Trophoblast cell (in vitro differentiated cells and primary cell): ENCODE results near the gene SOX6.
A peak's percentile ranks its signal among the peaks of the same experiment; 100 is the strongest.

Source experiments
- DNase-seq, 2 donors: peaks; one replicate each; pipeline ENCODE4 v3.0.0-alpha.2; 2016
- H2AFZ ChIP-seq: 2 replicates; pipeline ENCODE4 v1.6.1; 2013; ENCODE audit warnings: low read length, moderate library complexity, mild to moderate bottlenecking; ENCODE audit not compliant: insufficient read depth, poor library complexity
- H2AK5ac ChIP-seq: 2 replicates; pipeline ENCODE4 v1.6.1; 2013; ENCODE audit warnings: mild to moderate bottlenecking, low read length
- H2BK120ac ChIP-seq: 2 replicates; pipeline ENCODE4 v1.6.1; 2013; ENCODE audit warnings: low read length, mild to moderate bottlenecking, moderate library complexity; ENCODE audit not compliant: insufficient read depth, poor library complexity
- H2BK12ac ChIP-seq: 2 replicates; pipeline ENCODE4 v1.6.1; 2013; ENCODE audit warnings: mild to moderate bottlenecking, low read length, moderate library complexity
- H2BK5ac ChIP-seq: 2 replicates; pipeline ENCODE4 v1.6.1; 2013; ENCODE audit warnings: low read length, low read depth, moderate library complexity, mild to moderate bottlenecking; ENCODE audit not compliant: poor library complexity
- H3K14ac ChIP-seq: 2 replicates; pipeline ENCODE4 v1.6.1; 2013; ENCODE audit warnings: mild to moderate bottlenecking, low read length
- H3K18ac ChIP-seq: 2 replicates; pipeline ENCODE4 v1.6.1; 2013; ENCODE audit warnings: mild to moderate bottlenecking, low read length
- H3K23ac ChIP-seq: 2 replicates; pipeline ENCODE4 v1.6.1; 2013; ENCODE audit warnings: low read length
- H3K27ac ChIP-seq: 2 replicates; pipeline ENCODE4 v1.5.1; 2013; ENCODE audit warnings: low read depth, mild to moderate bottlenecking, inconsistent platforms, low read length, moderate library complexity
- H3K27me3 ChIP-seq: 2 replicates; pipeline ENCODE4 v1.6.1; 2013; ENCODE audit warnings: inconsistent platforms, mild to moderate bottlenecking, low read length, moderate library complexity; ENCODE audit not compliant: insufficient read depth
- H3K36me3 ChIP-seq, 2 experiments: 1 replicate in 1 of 2; 2 replicates in 1 of 2; pipeline ENCODE4 v1.6.1; 2013; ENCODE audit warnings: low read length in 2 of 2, mild to moderate bottlenecking in 2 of 2, moderate library complexity in 1 of 2; ENCODE audit not compliant: insufficient read depth in 2 of 2, control insufficient read depth in 1 of 2
- H3K4ac ChIP-seq: 2 replicates; pipeline ENCODE4 v1.6.1; 2013; ENCODE audit warnings: low read depth, mild to moderate bottlenecking, low read length, moderate library complexity
- H3K4me1 ChIP-seq, 2 experiments: 1 replicate in 1 of 2; 2 replicates in 1 of 2; pipeline ENCODE4 v1.6.1; 2013; ENCODE audit warnings: low read length in 2 of 2, mild to moderate bottlenecking in 2 of 2, moderate library complexity in 1 of 2; ENCODE audit not compliant: insufficient read depth in 2 of 2, control insufficient read depth in 1 of 2
- H3K4me2 ChIP-seq: 2 replicates; pipeline ENCODE4 v1.6.1; 2013; ENCODE audit warnings: inconsistent platforms, mild to moderate bottlenecking, low read length, moderate library complexity
- H3K4me3 ChIP-seq: 2 replicates; pipeline ENCODE4 v1.5.1; 2013; ENCODE audit warnings: mild to moderate bottlenecking, low read depth, low read length, inconsistent platforms
- H3K79me1 ChIP-seq: one replicate; pipeline ENCODE4 v1.6.1; 2013; ENCODE audit warnings: low read length
- H3K79me2 ChIP-seq: 2 replicates; pipeline ENCODE4 v1.6.1; 2013; ENCODE audit warnings: low read length, mild to moderate bottlenecking; ENCODE audit not compliant: control insufficient read depth, insufficient read depth, poor library complexity
- H3K9ac ChIP-seq: 2 replicates; pipeline ENCODE4 v1.6.1; 2013; ENCODE audit warnings: mild to moderate bottlenecking, low read length
- H3K9me3 ChIP-seq: 2 replicates; pipeline ENCODE4 v1.6.1; 2013; ENCODE audit warnings: low read depth, mild to moderate bottlenecking, control low read depth, inconsistent platforms, low read length; ENCODE audit not compliant: insufficient read depth
- H4K12ac ChIP-seq: 2 replicates; pipeline ENCODE4 v1.6.1; 2013; ENCODE audit warnings: low read depth, mild to moderate bottlenecking, low read length, moderate library complexity
- H4K8ac ChIP-seq: 2 replicates; pipeline ENCODE4 v1.6.1; 2013; ENCODE audit warnings: low read depth, mild to moderate bottlenecking, low read length, moderate library complexity
- H4K91ac ChIP-seq: one replicate; pipeline ENCODE4 v1.6.1; 2013; ENCODE audit warnings: low read depth, mild to moderate bottlenecking, low read length, moderate library complexity
- WGBS: extraction: QIAGEN DNeasy Blood & Tissue Kit; methylation state at CpG from one replicate; pipeline ENCODE4 v1.1.7; 2013; ENCODE audit warnings: missing lambda C conversion rate; ENCODE audit not compliant: insufficient read length, insufficient coverage; ENCODE audit errors: extremely low coverage; 5-methylcytosine and 5-hydroxymethylcytosine counted together

Gene SOX6

DNA sequence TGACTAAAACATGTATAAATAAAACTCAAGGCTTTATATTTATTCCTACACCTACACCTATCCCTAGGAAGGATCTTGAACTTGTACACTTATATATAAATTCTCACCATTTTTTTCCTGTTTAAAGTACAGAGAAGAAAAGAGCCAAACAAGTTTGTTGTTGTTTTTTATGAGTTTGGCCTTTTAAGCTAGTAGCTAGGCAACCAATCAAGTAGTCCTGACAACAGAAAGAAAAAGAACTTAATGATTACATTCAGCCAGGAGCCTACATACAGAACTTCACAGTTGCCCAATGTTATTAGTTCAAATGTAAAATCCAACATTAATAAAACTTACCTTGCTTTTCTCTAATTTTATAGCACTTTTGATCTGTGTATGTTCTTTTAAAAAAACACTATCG lies 316.2 kb downstream of the SOX6 start:
- H3K18ac ChIP-seq = no peak overlapping the region
- H3K36me3 ChIP-seq = no peaks in the 10 kb centered on the region
- H3K23ac ChIP-seq = no peak overlapping the region
- H3K9ac ChIP-seq = no peak overlapping the region
- H3K4me2 ChIP-seq = no peak overlapping the region
- no peak overlapping the region for H2BK5ac ChIP-seq
- H3K4ac ChIP-seq = no peak overlapping the region
- H3K4me1 ChIP-seq = no peaks in the 10 kb centered on the region
- H3K4me3 ChIP-seq = no peak overlapping the region
- no peaks in the 10 kb centered on the region for H3K9me3 ChIP-seq
- no peaks in the 10 kb centered on the region for H3K79me2 ChIP-seq
- H2BK120ac ChIP-seq = no peak overlapping the region
- H4K8ac ChIP-seq = no peak overlapping the region
- H3K14ac ChIP-seq = no peak overlapping the region
- no peak overlapping the region for H2BK12ac ChIP-seq
- no CpG with 5 or more reads among the region's 1 CpG for WGBS
- H2AFZ ChIP-seq = no peak overlapping the region
- no peak overlapping the region for H4K91ac ChIP-seq
- DNase-seq = peak in 1 of 2 donors; percentile 8
- H3K27me3 ChIP-seq = no peaks in the 10 kb centered on the region
- H4K12ac ChIP-seq = no peak overlapping the region
- H3K27ac ChIP-seq = no peak overlapping the region
- H2AK5ac ChIP-seq = no peak overlapping the region
- no peaks in the 10 kb centered on the region for H3K79me1 ChIP-seq

DNA sequence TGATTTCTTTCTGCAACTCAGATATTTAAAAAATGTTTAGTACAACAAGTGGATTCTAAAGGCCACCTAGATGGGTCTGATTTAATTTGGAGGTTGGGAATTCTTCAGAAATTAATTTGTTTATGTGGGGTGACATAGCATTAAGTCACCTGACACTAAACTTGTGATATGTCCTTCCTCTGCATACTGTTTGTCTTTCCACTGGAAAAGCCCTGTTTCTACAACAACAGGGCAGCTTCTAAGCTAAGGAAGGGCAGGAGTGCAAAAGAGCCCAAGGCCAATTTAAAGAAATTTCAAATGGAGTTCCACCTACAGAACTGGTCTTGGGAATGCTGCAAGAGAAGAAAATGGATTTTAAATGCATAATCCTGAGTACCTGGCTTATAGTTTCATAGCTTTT lies 319.2 kb downstream of the SOX6 start:
- H3K79me2 ChIP-seq = no peaks in the 10 kb centered on the region
- no peaks in the 10 kb centered on the region for H3K79me1 ChIP-seq
- H4K12ac ChIP-seq = no peak overlapping the region
- no peak overlapping the region for H4K8ac ChIP-seq
- no peak overlapping the region for H2BK5ac ChIP-seq
- H3K4ac ChIP-seq = no peak overlapping the region
- H3K27me3 ChIP-seq = no peaks in the 10 kb centered on the region
- H3K14ac ChIP-seq = no peak overlapping the region
- H3K4me1 ChIP-seq = no peaks in the 10 kb centered on the region
- no peak overlapping the region for H3K4me2 ChIP-seq
- H3K18ac ChIP-seq = no peak overlapping the region
- no peak overlapping the region for H2BK12ac ChIP-seq
- H3K23ac ChIP-seq = no peak overlapping the region
- H2AK5ac ChIP-seq = no peak overlapping the region
- no peak for DNase-seq
- no peak overlapping the region for H3K27ac ChIP-seq
- no peak overlapping the region for H2BK120ac ChIP-seq
- no peak overlapping the region for H3K9ac ChIP-seq
- H4K91ac ChIP-seq = no peak overlapping the region
- no peak overlapping the region for H3K4me3 ChIP-seq
- no peak overlapping the region for H2AFZ ChIP-seq
- no peaks in the 10 kb centered on the region for H3K36me3 ChIP-seq
- H3K9me3 ChIP-seq = no peaks in the 10 kb centered on the region

DNA sequence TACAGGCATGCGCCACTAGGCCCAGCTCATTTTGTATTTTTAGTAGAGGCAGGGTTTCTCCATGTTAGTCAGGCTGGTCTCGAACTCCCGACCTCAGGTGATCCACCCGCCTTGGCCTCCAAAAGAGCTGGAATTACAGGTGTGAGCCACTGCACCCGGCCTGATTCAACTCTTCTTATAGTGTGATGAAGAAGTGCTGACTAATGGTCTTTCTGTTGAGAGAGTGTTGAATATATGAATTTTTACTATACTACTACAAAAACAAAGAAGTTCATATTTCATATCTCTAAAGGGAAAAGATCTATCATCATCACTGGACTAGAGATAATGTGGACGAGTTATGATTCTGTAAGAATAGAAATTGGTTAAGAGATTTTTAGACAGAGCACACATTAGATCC lies 320.1 kb downstream of the SOX6 start:
- Histone ChIP-seq H2BK120ac (no peak overlapping the region), H3K4me1 (no peaks in the 10 kb centered on the region), H2AFZ (no peak overlapping the region), H4K91ac (no peak overlapping the region), H2BK12ac (no peak overlapping the region), H3K14ac (no peak overlapping the region), H2BK5ac (no peak overlapping the region), H3K4me3 (no peak overlapping the region), H3K36me3 (no peaks in the 10 kb centered on the region), H3K9me3 (no peaks in the 10 kb centered on the region), H3K27me3 (no peaks in the 10 kb centered on the region), H4K8ac (no peak overlapping the region), H3K9ac (no peak overlapping the region), H3K27ac (no peak overlapping the region), H2AK5ac (no peak overlapping the region), H3K79me2 (no peaks in the 10 kb centered on the region), H3K4me2 (no peak overlapping the region), H3K23ac (no peak overlapping the region), H3K18ac (no peak overlapping the region), H4K12ac (no peak overlapping the region), H3K4ac (no peak overlapping the region), H3K79me1 (no peaks in the 10 kb centered on the region)
- no CpG with 5 or more reads among the region's 6 CpGs for WGBS
- no peak for DNase-seq

DNA sequence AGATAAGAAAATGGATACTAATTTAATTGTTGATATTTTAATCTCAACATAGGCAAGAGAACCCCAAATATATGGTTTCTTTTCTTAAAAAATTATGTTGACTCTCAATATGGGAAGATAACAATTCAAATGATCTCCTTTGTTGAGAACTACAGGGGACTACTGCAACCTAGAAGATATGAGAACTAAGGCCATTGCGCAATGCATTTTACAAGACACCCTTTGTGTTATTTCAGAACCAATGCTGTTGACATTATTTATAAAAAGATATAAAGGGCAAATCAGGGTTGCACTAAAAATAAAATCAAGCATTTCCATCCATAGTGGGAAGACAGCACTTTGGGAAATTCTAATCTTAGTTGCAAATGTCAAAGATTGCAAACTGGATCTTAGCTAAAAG lies 322.3 kb downstream of the SOX6 start:
- H3K9me3 ChIP-seq = no peaks in the 10 kb centered on the region
- DNase-seq = no peak
- no peak overlapping the region for H2BK5ac ChIP-seq
- H2BK12ac ChIP-seq = no peak overlapping the region
- H3K4ac ChIP-seq = no peak overlapping the region
- H2AFZ ChIP-seq = no peak overlapping the region
- H3K27me3 ChIP-seq = no peaks in the 10 kb centered on the region
- H3K4me3 ChIP-seq = no peak overlapping the region
- WGBS = no CpG with 5 or more reads among the region's 1 CpG
- no peak overlapping the region for H3K9ac ChIP-seq
- H2AK5ac ChIP-seq = no peak overlapping the region
- no peak overlapping the region for H3K18ac ChIP-seq
- no peak overlapping the region for H3K4me2 ChIP-seq
- no peak overlapping the region for H4K91ac ChIP-seq
- no peaks in the 10 kb centered on the region for H3K79me2 ChIP-seq
- H3K23ac ChIP-seq = no peak overlapping the region
- H4K12ac ChIP-seq = no peak overlapping the region
- H2BK120ac ChIP-seq = no peak overlapping the region
- H3K79me1 ChIP-seq = no peaks in the 10 kb centered on the region
- no peaks in the 10 kb centered on the region for H3K4me1 ChIP-seq
- no peak overlapping the region for H4K8ac ChIP-seq
- no peak overlapping the region for H3K14ac ChIP-seq
- H3K36me3 ChIP-seq = no peaks in the 10 kb centered on the region
- H3K27ac ChIP-seq = no peak overlapping the region

DNA sequence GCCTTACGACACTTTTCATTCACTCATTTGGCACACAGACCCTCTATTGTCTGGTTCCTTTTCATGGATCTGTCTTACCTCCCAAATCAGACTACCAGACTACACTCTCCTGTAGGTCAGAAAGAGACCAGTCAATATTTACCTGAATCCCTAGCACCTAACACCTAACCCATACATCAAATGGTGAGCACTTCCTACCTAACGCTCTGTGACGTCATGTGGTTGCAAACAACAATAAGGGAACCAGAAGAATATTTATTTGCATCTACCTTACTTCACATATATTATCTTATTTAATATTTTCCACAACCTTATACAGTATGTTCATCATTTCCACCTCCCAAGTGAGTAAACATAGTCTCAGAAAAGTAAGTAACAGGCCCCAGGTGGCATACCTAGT lies 323.4 kb downstream of the SOX6 start:
- no peaks in the 10 kb centered on the region for H3K79me2 ChIP-seq
- no peak overlapping the region for H3K9ac ChIP-seq
- H3K4me1 ChIP-seq = no peaks in the 10 kb centered on the region
- no peak overlapping the region for H2BK12ac ChIP-seq
- no peak overlapping the region for H2BK5ac ChIP-seq
- H2AFZ ChIP-seq = no peak overlapping the region
- DNase-seq = no peak
- H4K91ac ChIP-seq = no peak overlapping the region
- WGBS = no CpG with 5 or more reads among the region's 3 CpGs
- H3K36me3 ChIP-seq = no peaks in the 10 kb centered on the region
- no peak overlapping the region for H3K27ac ChIP-seq
- no peak overlapping the region for H3K14ac ChIP-seq
- no peak overlapping the region for H4K8ac ChIP-seq
- no peak overlapping the region for H4K12ac ChIP-seq
- no peak overlapping the region for H3K18ac ChIP-seq
- H3K4me3 ChIP-seq = no peak overlapping the region
- no peak overlapping the region for H3K4me2 ChIP-seq
- H3K4ac ChIP-seq = no peak overlapping the region
- no peak overlapping the region for H2BK120ac ChIP-seq
- no peak overlapping the region for H3K23ac ChIP-seq
- H2AK5ac ChIP-seq = no peak overlapping the region
- no peaks in the 10 kb centered on the region for H3K9me3 ChIP-seq
- no peaks in the 10 kb centered on the region for H3K27me3 ChIP-seq
- H3K79me1 ChIP-seq = no peaks in the 10 kb centered on the region
